ENCODE results near the gene GRAMD1A.

- TF ChIP-seq CTCF (IDR thresholded peaks at IDR 0.05 in 4 of 5, conservative IDR thresholded peaks at IDR 0.05 in 1 of 5) = no peak
- no peak for TF ChIP-seq POLR2A (IDR thresholded peaks at IDR 0.05)
These were observed 20.9 kb downstream of the GRAMD1A start for GRCh38 chr19:35021016-35021415.

Measured in gastrocnemius medialis (tissue), 4 donors.